Measurements from ENCODE around the gene ARHGAP22.

The ARHGAP22 gene

DNA sequence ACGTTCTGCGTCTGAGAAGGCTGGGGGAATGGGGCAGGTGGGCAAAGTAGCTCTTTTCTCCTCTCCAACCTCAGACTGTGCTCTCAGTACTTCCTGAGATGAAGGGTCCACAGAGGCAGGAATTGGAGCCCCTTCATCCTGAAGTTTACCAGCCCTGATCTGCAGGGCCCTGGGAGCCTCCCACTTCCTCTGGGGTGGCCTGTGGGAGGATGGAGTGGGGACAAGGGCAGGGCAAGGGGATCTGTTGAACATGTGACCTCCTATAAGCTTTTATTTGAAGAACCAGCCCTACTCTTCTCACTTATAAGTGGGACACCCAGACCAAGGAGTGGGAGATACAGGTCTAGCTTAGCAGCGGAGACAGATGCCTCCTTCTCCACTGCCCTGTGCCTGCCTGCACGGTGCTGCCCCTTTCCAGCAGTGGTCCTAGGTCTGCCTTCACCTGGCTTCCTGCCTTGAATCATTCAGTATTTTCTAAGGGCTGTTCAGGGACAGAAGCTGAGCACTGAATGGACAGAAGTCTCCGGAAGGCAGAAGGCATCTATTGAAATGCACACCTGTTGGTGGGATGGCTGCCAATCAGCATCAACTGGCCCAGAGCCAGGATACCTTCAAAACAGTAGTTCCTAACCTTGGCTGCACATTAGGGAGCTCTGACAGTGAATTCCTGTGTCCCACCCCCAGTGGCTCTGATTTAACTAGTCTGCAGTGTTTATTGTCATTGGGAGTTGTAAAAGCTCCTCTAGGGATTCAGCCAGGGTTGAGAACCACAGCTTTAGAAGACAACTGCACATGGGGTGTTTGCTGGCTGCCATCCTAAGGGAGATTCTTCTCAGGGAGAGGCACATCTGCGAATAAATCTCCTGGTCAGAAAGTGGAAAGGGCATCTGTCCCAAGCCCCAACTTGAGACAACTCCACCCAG, 2.7 kb upstream of the ARHGAP22 start:
- no peak for DNase-seq (ENCODE audit: low read depth in 2 of 2, low spot score in 1 of 2)

DNA sequence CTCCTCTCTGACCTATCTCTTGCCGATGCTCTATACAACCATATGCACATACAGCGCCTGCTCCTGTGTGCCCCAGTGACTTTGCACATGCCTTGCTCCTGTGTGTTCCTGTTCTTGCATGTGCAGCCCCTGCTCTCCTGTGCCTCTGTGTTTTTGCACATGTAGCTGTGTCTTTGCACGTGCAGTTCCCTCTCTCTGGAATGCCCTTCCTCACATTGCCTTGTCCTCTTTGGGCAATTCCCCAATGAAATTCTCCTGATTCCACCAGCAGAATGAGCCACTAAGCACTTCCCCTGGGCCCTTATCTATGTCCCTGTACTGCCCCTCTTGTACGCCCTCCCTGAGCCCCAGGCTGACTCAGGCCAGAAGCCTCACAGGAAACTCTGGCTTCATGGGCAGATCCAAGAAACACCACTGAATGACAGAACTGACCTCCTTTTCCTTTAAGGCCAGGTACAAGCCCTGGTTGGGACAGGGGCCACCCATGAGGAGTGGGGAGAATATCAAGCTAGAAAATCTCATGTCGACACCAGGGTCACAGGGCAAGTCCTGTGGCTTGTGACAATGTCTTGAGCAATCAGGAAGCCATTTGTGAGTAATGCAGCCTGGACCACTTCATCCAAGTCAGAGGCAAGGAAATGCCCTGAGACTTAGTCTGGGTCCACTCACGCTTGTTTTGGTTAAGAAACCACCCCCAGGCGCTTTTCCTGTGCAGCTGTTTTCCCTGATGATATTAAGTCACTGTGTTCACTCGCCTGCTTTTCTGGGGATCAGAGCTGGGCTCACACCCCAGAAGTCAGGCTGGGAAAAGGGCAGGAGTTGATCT, 1.9 kb upstream of the ARHGAP22 start:
- DNase-seq (ENCODE audit: low read depth in 2 of 2, low spot score in 1 of 2), result no peak

DNA sequence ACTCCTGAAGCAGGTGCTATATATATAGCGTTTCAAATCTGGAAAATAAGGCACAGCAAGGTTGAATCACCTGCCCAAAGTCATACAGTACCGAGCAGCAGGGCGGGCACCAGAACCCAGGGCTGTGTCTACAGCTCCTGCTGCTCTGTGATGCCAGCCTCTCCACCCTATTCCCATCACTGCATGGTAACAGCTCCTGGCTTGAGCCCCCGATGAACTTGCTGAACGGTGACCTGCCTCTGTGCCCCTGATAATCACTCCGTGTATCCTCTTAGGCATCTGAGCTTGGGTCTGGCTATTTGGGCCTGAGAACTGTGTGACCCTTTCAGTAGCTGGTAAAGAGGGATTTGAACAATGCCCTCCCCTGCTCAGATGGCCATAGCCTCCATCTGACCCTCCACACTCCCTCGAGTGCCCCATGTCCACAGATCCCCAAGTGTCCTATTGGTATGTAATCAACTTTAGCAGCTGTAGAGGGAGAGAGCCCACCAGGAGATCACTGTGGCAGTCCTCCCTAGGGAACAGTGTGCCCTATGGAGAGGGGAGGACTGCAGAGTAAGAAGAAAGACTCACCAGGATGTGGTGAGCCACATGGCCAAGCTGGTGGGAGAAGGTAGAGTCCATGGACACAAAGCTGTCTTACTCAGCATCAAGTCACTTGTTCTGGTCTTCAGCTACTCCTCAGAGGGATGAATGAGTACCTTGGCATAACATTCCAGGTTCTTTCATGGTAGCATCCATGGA, 1.1 kb upstream of the ARHGAP22 start:
- no peak for DNase-seq (ENCODE audit: low read depth in 2 of 2, low spot score in 1 of 2)

DNA sequence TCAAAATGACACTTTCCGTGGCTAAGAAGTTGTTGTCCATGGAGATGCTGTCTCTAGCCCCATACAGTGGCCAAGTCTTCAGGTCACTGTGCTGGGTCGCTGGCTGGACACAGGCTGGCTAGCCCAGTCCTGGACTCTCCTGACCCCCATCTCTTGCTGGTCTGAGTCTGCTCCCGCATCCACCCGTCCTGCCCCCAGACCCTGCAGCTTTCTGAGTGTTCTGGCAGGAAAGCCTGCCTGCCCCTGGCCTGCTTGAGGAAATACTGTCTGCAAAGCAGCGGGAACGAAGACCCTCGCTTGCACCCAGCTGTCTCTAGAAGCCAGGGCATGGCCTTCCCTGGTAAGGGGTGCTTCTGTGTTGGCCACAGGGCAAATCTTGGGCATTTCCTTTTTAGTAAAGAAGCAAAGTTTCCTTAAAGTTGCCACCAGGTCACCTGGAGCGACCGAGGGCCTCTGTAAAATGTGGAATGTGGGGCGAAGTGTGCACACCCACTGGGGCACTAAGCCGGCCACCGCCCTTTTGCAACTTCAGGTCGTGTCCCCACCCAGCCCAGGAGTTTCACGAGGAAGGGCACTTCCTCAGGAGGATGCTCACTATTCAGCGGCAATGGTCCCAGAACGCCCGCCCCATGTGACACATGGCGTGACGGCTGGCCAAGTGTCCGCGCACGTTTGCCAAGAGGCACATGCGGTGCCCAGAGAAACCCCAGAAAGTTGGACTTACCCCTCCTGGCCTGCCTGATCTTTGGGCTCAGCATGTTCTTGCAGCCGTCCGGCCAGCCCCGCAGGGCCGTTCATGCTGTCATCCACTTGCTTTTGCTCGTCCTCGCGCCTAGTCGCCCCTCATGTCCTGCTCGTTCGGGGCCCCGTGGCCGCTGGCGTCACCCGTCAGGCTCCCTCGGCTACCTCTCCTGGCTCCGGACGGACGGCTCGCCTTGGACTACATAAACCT, 558 bp downstream of the ARHGAP22 start:
- no peak for DNase-seq (ENCODE audit: low read depth in 2 of 2, low spot score in 1 of 2)

DNA sequence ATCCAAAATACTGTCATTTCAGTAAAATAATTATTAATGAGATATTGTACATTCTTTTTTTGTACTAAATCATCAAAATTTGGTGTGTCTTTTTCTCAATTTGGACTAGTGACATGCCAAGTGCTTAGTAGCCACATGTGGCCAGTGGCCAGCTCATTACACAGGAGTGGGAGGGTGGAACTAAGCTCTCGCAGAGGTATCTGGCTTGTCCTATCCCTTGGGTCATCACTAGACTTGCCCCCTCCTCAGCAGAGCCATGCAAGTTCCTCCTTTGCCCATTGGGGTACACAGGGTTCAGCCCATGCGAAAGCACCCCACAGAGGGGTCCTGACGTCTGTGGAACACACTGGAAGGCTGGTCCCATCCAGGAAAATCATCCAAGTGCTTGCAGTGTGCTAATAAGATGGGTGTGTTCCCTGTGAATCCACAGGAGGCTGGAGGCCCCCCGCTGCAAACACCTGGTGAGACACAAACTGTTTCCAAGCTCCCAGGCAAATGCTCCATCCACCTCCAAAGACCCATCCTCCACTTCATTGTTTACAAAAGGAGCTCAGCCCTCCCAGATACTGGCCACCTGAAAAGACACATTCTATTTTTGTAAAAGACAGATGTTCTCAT, 1.3 kb downstream of the ARHGAP22 start:
- no peak for DNase-seq (ENCODE audit: low read depth in 2 of 2, low spot score in 1 of 2)

DNA sequence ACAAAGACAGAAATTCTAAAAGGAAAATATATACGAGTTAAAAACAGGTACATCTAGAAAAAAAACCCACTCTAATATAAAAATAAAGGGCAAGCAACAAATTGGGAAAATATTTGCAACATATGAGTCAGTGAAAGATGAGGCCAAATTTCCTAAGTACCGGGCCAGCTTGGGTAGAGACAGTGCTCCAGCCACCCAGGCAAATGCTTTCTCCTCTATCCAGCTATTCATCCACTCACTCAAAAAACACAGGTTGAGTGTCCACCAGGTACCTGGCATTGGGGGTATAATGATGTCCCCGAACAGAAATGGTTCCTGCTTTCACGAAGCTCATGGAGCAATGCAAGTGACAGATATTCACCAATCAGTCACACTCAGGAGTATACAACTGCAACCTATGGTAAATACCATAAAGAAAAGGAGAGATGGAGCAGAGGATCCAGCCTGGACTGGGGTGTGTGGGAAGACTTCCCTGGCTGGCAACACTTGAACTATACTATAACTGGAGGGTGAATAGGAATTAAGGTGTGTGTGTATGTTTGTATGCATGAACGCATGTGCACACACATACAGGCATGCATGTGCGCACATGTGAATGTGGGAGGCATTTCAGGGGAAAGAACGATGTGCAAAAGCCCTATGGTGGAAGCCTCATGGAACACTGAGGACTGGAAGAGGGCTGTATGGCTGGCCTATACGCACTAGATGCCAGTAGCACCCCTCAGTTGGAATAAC, 2.3 kb downstream of the ARHGAP22 start:
- DNase-seq (ENCODE audit: low read depth in 2 of 2, low spot score in 1 of 2), result no peak

DNA sequence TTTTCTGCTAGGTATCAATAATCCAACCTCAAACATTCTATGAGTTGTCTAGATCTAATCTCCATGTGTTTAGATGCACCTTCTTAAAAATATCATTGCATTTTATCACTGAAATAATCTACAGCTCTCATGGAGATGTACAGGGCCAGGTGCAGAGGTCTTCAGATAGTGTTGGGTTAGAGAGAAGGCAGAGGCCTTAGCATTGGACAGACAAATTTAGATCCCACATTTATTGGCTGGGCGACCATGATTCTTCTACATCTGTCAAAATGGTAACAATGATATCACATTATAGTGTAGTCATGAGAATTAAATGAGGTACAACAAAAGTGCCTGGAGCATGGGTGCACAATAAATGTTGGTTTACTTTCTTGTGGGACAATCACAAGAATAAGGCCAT, 3.1 kb downstream of the ARHGAP22 start:
- DNase-seq (ENCODE audit: low read depth in 2 of 2, low spot score in 1 of 2), result no peak

DNA sequence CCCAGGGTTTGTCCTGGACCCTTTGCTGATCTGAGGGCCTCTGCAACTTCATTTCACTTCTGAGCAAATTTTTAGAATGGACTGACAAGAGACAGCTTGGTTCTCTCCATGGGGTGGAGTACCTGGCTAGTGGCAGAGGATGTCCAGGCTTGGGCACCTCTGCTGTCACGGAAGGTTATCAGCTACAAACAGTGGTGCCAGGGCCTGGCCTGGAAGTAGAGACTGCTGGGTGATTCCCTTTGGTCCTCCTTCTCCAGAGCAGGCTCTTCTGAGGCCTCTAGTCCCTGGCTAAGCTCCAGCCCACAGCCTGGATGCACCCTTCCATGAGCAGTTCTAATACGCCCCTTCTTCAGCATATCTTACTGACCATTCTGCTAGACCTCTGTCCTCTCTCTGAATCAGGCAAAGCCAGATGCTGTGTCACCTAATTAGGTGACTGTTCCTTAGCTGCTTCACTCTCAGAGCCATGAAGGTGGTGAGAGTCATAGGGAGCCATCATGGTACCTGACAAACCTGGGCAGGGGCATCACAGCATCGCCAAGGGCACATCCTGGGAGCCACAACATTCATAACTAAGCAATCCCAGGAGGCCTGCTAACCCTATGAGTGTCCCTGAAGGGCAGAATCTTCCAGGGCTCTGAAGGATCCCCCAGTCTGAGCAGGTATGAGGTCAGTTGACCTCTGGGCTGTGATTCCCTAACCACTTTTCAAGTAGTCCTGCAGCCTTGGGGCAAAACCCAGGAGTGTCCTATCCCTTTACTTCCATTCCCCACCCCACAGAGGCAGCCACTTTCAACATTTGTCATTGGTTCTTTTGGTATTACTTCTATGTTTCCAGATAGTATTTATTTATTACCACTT, 4.0 kb downstream of the ARHGAP22 start:
- no peak for DNase-seq (ENCODE audit: low read depth in 2 of 2, low spot score in 1 of 2)

DNA sequence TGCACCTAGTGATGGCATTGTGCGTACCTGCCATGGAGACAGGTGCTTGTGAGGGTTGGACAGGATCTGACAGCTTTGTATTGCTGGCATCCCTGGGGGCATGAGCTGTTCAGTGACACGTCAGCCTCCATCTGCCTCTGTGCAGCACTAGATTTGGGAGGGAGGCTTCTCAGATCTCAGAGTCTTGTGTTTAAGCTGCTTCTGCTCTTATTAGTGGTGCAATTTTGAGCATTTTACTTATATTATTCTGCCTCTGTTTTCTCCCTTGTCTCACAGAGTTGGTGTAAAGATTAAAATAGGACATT, 5.1 kb downstream of the ARHGAP22 start:
- DNase-seq (ENCODE audit: low read depth in 2 of 2, low spot score in 1 of 2), result no peak

DNA sequence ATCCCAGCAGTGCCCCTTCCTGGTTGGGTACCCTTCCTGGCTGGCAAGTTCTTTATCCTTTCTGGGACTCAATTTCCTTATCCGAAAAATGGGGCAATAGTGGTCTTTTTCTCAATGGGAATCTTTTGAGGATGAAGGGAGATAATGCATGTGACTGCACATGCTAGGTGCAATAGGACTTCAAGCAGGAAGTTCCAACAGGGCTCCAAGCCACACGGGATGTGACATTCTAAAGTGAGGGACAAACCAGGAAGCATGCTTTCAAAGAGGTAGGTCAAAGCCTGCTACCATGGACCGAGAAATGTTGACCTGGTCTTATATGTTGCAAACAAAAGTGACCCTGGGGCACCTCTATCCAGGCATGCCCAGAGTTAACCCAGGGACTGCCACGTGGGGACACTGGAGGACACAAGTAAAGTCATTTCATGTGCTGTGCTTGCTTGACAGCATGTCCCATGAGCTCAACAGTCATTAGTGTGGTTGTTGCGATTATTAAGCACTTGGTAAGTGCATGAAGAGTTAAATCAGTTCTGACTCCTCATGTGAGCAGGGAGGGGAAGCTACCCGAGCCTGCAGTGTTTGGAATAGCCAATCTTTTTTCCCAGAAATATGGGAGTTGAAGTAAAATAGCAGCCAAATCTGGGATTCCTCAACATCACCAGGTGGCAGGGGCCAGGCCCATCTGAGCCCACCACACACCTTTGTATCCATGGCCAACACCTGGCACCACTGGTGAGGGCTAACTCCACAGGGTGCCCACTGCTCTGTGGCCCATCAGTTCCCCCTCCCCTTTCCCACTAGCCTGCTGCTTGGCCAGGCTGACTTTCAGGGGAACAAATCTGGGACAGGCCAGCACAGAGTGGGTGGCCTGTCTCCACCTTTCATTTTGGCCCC, 5.7 kb downstream of the ARHGAP22 start:
- DNase-seq (ENCODE audit: low read depth in 2 of 2, low spot score in 1 of 2), result no peak

DNA sequence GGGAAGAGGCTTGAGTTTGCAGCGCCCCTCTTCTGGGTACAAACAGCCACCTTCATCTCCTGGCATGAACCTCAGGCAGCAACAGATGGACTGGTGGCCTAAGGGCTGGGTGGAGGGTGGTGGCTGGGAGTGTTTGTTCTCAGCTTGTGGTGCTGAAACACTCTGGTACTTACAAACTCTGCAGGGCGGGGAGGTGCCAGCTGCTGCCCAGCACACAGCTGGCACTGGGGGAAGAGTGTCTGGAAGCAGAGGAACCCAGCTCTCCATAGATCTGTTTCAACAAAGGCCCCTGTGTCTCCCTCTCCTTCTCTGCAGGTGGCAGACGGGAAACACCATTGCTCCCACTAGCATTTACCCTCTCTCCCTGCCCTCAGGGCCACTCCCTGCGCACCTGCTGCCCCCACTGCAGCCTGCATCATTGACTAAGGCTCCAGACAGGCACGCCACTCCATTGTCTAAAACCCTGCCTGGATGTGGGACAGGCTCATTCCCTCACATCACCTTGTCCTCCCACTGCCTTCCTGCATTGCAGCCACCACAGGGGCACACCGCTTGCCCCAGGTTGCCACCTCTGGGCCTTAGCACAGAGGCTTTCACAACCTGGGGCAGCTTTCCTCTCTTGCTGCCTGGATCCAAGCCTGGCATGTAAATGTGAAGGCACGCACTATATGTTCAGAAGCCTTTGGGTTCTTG, 6.5 kb downstream of the ARHGAP22 start:
- no peak for DNase-seq (ENCODE audit: low read depth in 2 of 2, low spot score in 1 of 2)

DNA sequence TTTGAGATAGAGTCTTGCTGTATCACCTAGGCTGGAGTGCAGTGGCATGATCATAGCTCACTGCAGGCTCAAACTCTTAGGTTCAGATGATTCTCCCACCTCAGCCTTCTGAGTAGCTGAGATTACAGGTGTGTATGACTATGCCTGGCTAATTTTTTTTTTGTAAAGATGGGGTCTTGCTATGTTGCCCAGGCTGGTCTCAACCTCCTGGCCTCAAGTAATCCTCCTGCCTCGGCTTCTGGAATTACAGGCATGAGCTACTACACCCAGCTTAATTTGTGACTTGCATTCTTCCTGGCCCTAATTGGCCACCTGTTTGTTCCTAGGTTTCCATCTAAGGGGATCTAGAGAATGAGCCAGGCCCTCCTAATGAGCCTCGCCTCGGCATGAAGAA, 9.3 kb downstream of the ARHGAP22 start:
- no peak for DNase-seq (ENCODE audit: low read depth in 2 of 2, low spot score in 1 of 2)

DNA sequence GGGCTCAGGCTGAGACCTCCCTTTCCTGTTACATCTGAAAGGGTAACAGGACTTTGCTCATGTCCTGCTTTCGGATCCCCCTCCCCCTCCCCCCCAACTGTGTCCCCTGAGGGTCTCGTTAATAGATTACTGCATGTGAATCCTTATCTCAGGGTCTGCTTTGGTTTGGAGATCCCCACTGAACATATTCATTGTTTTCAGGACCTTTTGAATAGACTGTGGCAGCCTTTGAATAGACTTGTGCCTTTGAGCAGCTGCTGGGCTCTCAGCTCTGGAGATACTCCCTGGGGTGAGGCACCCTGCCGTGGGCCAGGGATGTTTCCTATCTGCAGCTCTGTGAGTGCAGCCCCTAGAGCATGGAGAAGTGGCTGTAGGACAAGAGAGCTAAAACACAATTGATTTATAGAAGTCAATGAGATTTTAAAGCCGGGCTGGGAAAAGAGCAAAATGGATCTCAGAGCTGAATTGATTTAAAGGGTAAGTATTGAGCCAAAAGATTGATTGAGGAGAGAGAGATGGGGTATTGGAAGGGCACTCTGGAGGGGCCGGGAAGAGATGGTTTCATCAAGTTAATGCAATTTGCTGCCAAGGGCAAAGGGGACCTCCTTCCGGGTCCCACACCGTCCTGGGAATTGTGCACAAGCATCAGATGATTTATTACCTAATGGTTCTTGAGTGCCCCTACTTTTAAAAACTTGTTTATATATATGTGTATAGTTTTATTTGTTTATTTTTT, 9.9 kb downstream of the ARHGAP22 start:
- DNase-seq (ENCODE audit: low read depth in 2 of 2, low spot score in 1 of 2), result no peak

DNA sequence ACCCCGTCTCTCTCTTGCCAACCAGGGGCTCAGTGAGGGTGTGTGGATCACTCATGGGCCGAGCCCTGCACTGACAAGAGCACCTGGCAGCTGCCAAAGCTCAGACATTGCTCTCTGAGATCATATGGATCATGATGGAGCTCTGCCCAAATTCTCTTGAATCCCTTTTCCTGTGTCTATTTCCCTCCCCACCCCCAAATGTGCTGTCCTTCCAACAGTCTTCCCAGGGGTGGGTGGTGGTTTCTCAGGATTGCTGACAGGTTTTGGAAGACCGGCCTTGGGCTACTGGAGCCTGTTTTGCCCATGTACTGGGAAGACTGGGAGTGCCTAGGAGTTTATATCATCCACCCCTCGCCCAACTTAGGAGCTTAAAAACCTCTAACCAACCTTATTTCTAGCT, 10.5 kb downstream of the ARHGAP22 start:
- DNase-seq (ENCODE audit: low read depth in 2 of 2, low spot score in 1 of 2), result no peak

DNA sequence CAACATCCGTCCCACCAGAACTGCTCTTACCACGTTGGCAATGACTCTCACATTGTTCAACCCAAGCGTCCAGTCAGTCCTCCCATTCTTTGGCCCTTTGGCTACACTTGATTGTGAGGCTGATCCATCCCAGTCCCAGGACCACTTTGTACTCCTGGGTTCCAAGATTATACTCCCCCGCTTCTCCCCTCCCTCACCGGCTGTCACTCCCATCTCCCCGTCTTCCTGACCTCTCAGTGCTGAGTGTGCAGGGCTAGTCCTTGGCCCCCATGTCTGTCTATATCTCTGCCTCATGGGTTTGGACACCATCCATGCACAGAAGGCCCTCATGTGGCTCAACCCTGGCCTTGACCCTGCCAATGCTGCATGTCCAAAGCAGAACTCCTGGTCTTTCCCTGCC, 12.5 kb downstream of the ARHGAP22 start:
- DNase-seq (ENCODE audit: low read depth in 2 of 2, low spot score in 1 of 2), result no peak

DNA sequence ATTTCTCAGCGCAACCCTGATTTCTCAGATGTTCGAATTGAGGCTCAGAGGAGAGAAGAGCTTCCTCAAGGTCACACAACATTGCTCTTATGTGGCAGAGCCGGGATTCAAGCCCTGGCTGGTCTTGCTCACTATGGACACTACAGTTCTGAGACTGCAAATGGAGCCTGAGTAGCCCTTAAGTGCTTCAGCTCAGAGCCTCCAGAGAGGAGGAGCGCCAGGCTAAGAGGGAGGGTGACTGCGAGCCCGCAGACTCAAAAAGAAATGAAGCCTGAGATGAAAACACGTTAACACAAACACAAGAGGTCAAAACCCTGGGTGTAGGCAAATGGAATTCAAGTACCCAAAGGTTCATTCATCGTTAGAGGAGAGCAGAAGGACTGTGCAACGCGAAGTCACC, 13.9 kb downstream of the ARHGAP22 start:
- DNase-seq (ENCODE audit: low read depth in 2 of 2, low spot score in 1 of 2), result no peak
